ENCODE data around the gene SLC35G6.
A peak's percentile ranks its signal among the peaks of the same experiment; 100 is the strongest.

The SLC35G6 gene

GRCh38 chr17:7508145-7508544, 26.9 kb downstream of the SLC35G6 start:
- no peak for DNase-seq

- no peak for DNase-seq
Measured at GRCh38 chr17:7508846-7509245, 27.6 kb downstream of the SLC35G6 start.

DNA sequence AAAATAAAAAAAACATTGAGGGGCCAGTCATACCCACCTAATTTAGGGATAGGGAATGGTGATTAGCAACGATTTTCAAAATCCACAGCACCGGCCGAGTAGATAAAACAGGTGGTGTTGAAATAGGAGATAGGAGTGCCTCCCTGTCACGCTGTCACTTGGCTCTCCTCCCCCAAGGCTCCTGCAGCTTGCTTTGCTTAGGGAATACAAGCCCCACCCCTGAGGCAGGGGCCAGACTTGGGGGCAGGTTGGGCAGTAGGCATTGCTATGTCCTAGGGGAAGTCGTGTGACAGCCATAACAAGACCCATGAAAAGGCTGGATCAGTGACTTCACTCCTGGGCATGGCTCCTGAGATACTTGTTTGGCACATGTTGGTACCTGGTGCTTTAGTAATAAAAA, 28.7 kb downstream of the SLC35G6 start:
- DNase-seq, result no peak

DNA sequence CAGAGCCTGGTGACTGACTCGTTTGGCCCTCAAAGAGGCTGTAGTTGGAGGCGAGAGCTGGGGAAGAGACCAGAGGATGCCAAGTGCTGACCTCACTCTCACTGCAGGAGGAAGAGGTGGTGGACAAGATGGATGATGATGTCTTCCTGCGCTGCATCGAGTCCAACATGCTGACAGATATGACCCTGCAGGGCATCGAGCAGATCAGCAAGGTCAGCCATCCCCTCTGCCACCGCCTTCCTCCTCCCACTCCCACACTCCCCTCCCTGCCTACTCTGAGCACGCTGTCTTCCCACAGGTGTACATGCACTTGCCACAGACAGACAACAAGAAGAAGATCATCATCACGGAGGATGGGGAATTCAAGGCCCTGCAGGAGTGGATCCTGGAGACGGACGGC, 29.9 kb downstream of the SLC35G6 start:
- DNase-seq, result no peak

DNA sequence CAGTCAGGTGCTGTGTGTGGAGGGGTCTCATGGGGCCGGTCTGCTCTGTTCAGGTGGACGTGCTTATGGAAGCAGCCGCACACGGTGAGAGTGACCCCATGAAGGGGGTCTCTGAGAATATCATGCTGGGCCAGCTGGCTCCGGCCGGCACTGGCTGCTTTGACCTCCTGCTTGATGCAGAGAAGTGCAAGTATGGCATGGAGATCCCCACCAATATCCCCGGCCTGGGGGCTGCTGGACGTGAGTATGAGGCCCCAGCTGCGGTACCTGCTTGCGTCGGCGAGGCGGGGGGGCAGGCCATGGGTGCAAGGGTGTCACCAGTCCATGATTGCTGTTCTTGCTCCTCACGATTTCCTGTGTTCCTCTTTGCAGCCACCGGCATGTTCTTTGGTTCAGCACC, 30.9 kb downstream of the SLC35G6 start:
- DNase-seq, result no peak

- no peak for DNase-seq
Measured at GRCh38 chr17:7512824-7513540, 31.7 kb downstream of the SLC35G6 start.

GRCh38 chr17:7513850-7514419, 32.7 kb downstream of the SLC35G6 start:
- DNase-seq, result no peak

- no peak for DNase-seq
Measured at GRCh38 chr17:7515911-7516610, 34.8 kb downstream of the SLC35G6 start.

DNA sequence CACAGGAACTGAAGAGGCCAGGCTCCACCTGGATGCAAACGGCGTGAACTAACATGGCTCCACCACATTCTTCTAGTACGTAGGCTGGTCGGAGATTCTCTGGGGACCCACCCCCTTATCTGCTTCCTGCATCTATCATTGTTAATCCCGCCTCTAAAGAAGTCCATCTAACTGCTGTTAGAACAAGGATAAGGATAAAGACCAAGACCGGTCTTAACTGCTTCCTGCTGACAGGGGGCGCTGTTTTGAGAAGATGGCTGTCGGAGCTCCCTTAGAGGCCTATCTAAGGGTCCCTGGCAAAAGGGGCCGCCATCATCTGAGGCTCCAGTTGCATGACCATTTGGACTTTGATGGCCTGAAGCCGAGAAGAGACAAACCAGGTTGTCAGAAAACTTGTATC, 41.8 kb downstream of the SLC35G6 start:
- DNase-seq, result peak in 1 of 2 experiments; percentile 25

GRCh38 chr17:7528842-7529241, 47.6 kb downstream of the SLC35G6 start:
- DNase-seq, result no peak

DNA sequence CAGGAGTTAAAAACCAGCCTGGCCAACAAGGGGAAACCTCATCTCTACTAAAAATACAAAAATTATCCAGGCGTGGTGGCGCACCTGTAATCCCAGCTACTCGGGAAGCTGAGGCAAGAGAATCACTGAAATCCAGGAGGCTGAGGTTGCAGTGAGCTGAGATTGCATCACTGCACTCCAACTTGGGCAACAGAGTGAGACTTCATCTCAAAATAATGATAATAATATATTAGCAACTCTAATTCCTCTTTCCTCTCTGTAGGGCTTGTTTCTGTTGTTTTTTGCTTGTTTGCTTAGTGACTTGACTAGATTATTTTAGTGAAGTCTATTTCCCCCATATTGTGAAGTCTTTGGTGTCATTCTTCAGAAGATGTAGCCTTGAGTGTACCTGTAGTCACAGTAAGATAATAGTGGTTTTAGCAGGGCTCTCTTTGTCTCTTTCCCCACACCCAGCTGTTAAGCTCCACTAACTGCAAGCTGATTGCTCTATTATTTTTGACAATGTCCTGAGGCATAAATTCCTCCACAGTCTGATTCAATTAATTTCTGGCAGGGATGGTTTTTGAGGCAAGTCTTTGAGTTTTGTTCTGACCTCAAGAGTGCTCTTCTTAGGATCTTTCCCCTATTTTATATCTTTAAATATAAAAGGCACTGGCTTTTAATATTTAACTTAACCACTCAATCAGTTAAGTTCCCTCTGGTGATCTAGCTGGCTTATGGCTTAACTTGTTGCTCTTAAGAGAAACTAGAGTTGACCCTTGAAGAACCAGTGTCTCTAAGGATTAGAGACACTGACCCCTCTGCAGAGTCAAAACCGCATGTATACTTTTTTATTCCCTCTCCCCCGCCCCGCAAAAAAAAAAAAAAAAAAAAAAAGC, 49.0 kb downstream of the SLC35G6 start:
- no peak for DNase-seq
